Kidney (tissue), 22 donors: ENCODE data around the gene VCX. TPM values are rescaled to one million over a fixed set of nuclear protein-coding genes. Genes with fewer than 3 reads are reported as not detected.
"Not testable (repeated sequence)": the region's sequence is repeated elsewhere in the genome, so short reads cannot be mapped to it uniquely, and the experiment has no call there.

Experiments
- DNase-seq, 5 donors: peaks; one replicate each; pipeline ENCODE4 v3.0.0-alpha.2; 2013 to 2020
- FAIRE-seq: peaks from 2 replicates; lab custom pipeline; 2012; peaks lifted over from hg19 to GRCh38; lab: Jason Lieb, UNC
- H3K27ac ChIP-seq, 2 donors: one replicate each; pipeline ENCODE4 v1.7.0; 2013; ENCODE audit warnings: low read depth in 2 of 2, low read length in 2 of 2, inconsistent platforms in 1 of 2
- H3K27me3 ChIP-seq: one replicate; pipeline ENCODE4 v1.7.1; 2013; ENCODE audit warnings: low read length, inconsistent platforms; ENCODE audit not compliant: control insufficient read depth, insufficient read depth
- H3K36me3 ChIP-seq, 3 donors: one replicate each; pipeline versions ENCODE4 v1.7.0 to v1.7.1; 2013; ENCODE audit warnings: low read length in 3 of 3, control low read depth in 1 of 3, inconsistent platforms in 1 of 3; ENCODE audit not compliant: insufficient read depth in 3 of 3, control insufficient read depth in 2 of 3
- H3K4me1 ChIP-seq, 3 donors: one replicate each; pipeline versions ENCODE4 v1.7.0 to v1.7.1; 2013; ENCODE audit warnings: low read length in 3 of 3, inconsistent platforms in 1 of 3, low read depth in 1 of 3; ENCODE audit not compliant: control insufficient read depth in 2 of 3, insufficient read depth in 2 of 3
- H3K4me3 ChIP-seq, 3 donors: one replicate each; pipeline versions ENCODE4 v1.7.0 to v1.8.1; 2013; ENCODE audit warnings: low read length in 3 of 3, control low read depth in 1 of 3, inconsistent platforms in 1 of 3
- H3K9ac ChIP-seq, 3 donors: one replicate each; pipeline versions ENCODE4 v1.7.0 to v1.7.1; 2013; ENCODE audit warnings: low read length in 3 of 3, control low read depth in 1 of 3, inconsistent platforms in 1 of 3
- H3K9me3 ChIP-seq, 3 donors: one replicate each; pipeline versions ENCODE4 v1.7.0 to v1.7.1; 2013; ENCODE audit warnings: low read length in 3 of 3, control low read depth in 1 of 3, inconsistent platforms in 1 of 3; ENCODE audit not compliant: control insufficient read depth in 2 of 3, insufficient read depth in 1 of 3
- intact Hi-C: fragments of 100-400 bp; cut with DNase I; formaldehyde crosslinking; loops from one replicate; pipeline ENCODE4 v1.11.1; 2022
- long read RNA-seq, 10 donors: library from polyadenylated mRNA in 1 of 10; unstranded in 1 of 10; transcript quantifications; one replicate each; pipeline ENCODE4 v2.0.0 and lab custom pipeline, GENCODE V29; 2021 to 2026
- polyA plus RNA-seq: library from polyadenylated mRNA; stranded (reverse); fragments of 350-450 nt; fragmentation: Illumina TruSeq; extraction: RNeasy Lipid Tissue Mini Kit (QIAGEN cat#74804); gene quantifications from one replicate; pipeline ENCODE4 v1.2.3, GENCODE V29; 2014; ENCODE audit warnings: low read depth, low replicate concordance; ENCODE audit not compliant: insufficient read depth
- total RNA-seq: library from RNA; stranded (reverse); fragmentation: NEBNext Ultra II Directional; extraction: Animal tissue kit (Norgen Biotek cat#: 25700); gene quantifications from one replicate; pipeline ENCODE4 v1.2.1, GENCODE V29; 2021
- TF ChIP-seq, protein P1 (sequence below): IDR thresholded peaks from 3 replicates; pipeline ENCODE4 v1.5.1; 2012; ENCODE audit warnings: mild to moderate bottlenecking, moderate library complexity, borderline replicate concordance; ENCODE audit not compliant: insufficient read depth; ENCODE audit errors: extremely low read depth
- donor health status: control.
- donor health status: control.
- donor health status: control.
- donor health status: control.
- donor health status: control.
- donor health status: DM: yes; HTN: yes; CAD: no.
- donor health status: Normal renal cell carcinoma (clear cell type).

VCX gene
- total RNA-seq = not detected
- not detected for polyA plus RNA-seq
- long read RNA-seq, donor 1 = 0 reads
- long read RNA-seq, donor 2 = 0 reads
- long read RNA-seq, donor 3 = 0 reads
- long read RNA-seq, donor 4 = 0 reads
- long read RNA-seq, donor 5 = 0 reads
- long read RNA-seq, donor 6 = 0 reads
- long read RNA-seq, donor 7 = 0 reads
- long read RNA-seq, donor 8 = 0 reads
- long read RNA-seq, donor 9 = 0 reads
- long read RNA-seq, donor 10 = 0 reads

DNA sequence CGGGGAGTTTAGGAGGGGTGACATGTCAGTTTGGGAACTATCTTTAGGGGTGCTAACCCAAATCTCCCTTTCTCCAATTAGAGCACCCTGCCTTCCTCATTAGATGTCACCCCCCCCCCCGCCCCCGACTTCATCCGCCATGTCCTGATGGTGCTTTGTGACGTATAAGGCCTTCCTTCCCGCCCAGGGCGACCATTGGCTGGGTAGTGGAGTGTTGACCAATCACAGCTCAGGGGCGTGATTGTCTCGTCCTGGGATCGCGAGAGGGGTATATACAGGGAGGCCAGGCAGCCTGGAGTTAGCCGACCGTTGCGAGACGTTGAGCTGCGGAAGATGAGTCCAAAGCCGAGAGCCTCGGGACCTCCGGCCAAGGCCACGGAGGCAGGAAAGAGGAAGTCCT lies at the start of gene VCX:
TSS of gene VCX (plus strand) at position 301 of the 400 bp plus-strand sequence. CDS start at position 334, 33 bp downstream.
- H3K4me3 ChIP-seq, DNase-seq, FAIRE-seq, H3K9ac ChIP-seq, H3K27ac ChIP-seq, intact Hi-C loops, H3K27me3 ChIP-seq, H3K9me3 ChIP-seq, H3K36me3 ChIP-seq, H3K4me1 ChIP-seq: not testable (repeated sequence)

DNA sequence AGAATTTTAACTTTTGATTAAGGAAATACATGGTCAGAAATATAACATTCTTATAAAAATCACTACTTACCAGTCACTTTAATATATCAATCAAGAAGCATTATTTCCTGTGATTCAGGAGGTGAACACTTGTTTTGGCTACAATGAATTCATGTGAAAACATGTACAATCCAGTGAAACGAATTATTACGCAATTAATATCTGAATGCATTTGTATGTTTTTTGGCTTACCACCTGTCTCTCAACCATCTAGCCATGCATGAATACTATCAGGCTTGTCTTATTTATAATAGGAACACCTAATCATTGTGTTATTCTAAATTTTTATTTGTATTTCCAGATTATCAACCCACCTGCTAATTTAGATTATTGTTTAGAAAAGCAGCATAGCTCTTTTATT lies 44.6 kb upstream of the VCX start:
- Histone ChIP-seq H3K4me1 (no peaks in the 10 kb centered on the region), H3K4me3 (no peak overlapping the region), H3K36me3 (no peaks in the 10 kb centered on the region), H3K27ac (no peak overlapping the region), H3K9ac (no peak overlapping the region), H3K9me3 (no peaks in the 10 kb centered on the region), H3K27me3 (no peaks in the 10 kb centered on the region)
- intact Hi-C loops = no loop called here
- FAIRE-seq (no peak), DNase-seq (no peak)
- TF ChIP-seq, protein P1, sequence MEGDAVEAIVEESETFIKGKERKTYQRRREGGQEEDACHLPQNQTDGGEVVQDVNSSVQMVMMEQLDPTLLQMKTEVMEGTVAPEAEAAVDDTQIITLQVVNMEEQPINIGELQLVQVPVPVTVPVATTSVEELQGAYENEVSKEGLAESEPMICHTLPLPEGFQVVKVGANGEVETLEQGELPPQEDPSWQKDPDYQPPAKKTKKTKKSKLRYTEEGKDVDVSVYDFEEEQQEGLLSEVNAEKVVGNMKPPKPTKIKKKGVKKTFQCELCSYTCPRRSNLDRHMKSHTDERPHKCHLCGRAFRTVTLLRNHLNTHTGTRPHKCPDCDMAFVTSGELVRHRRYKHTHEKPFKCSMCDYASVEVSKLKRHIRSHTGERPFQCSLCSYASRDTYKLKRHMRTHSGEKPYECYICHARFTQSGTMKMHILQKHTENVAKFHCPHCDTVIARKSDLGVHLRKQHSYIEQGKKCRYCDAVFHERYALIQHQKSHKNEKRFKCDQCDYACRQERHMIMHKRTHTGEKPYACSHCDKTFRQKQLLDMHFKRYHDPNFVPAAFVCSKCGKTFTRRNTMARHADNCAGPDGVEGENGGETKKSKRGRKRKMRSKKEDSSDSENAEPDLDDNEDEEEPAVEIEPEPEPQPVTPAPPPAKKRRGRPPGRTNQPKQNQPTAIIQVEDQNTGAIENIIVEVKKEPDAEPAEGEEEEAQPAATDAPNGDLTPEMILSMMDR = no peak

DNA sequence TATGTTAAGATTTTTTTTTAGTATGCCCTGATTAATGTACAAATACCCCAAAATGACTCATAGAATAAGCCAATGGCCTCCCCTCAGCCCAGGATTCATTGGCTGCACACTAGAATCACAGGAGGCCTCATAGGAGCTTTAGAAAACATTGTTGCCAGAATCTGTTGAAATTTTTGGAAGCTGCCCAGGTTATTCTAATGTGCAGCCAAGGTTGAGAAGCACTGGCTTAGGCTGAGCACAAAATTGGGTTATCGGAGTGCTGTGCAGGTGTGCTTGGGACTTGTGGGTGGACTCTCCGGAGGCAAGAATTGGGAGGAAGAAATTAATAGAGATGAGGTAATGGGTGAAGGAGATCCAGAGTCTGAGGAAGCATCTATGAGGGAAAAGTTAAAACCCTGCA lies 41.3 kb upstream of the VCX start:
- FAIRE-seq = no peak
- Histone ChIP-seq H3K9me3 (no peaks in the 10 kb centered on the region), H3K9ac (no peak overlapping the region), H3K27ac (no peak overlapping the region), H3K4me1 (no peaks in the 10 kb centered on the region), H3K4me3 (no peak overlapping the region), H3K36me3 (no peaks in the 10 kb centered on the region), H3K27me3 (no peaks in the 10 kb centered on the region)
- TF ChIP-seq, protein P1 = no peak
- no peak for DNase-seq
- intact Hi-C loops = no loop called here

DNA sequence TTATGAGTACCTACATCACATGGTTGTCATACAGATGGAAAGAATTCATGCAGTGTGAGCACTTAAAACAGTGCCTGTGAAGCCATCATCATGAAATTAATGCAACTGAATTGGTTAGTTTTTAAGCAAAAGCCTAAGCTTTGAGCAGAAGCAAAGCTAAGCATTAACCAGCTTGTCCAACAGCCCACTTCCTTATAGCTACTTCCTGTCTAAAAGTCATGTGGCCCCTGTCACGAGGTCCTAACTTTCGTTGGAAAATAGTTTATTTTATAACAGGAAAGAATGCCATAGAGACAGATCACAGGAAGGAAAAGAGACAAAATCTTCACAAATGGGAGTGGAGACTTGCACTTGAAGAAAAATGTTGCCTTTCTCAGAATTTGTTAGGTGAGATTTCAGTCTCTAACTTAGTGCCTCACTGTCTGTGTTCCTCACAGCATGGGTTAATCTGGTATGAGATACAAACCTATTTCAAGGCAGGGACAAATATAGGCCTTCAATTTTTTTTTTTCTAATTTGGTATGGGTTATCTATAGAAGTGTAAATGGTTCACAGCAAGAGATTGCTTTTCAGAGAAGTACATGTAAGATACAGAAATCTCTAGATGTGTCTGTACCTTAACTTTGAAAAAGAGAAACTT lies 27.7 kb upstream of the VCX start:
- H3K4me3 ChIP-seq = no peak overlapping the region
- no peaks in the 10 kb centered on the region for H3K27me3 ChIP-seq
- H3K9me3 ChIP-seq = peaks cover 0 to 11% (median 0%) of the 10 kb centered on the region in 3 donors
- DNase-seq (no peak), FAIRE-seq (no peak)
- TF ChIP-seq, protein P1 = no peak
- intact Hi-C loops = no loop called here
- no peak overlapping the region for H3K27ac ChIP-seq
- H3K9ac ChIP-seq = no peak overlapping the region
- no peaks in the 10 kb centered on the region for H3K36me3 ChIP-seq
- H3K4me1 ChIP-seq = no peaks in the 10 kb centered on the region
